A673 (cell line): ENCODE measurements around the gene ETNK1.

Experiments used
- CTCF ChIP-seq: fragments of 300-800, 200-600 bp; sonication (generic); conservative IDR thresholded peaks from 2 replicates; pipeline ENCODE4 v1.5.1; 2017; ENCODE audit warnings: low read depth, mild to moderate bottlenecking, antibody characterized with exemption, low read length, moderate library complexity, mixed read lengths
- EZH2 ChIP-seq: fragments of 200-600 bp; sonication (generic); IDR thresholded peaks from 2 replicates; pipeline ENCODE4 v1.6.1; 2017; ENCODE audit warnings: borderline replicate concordance, low read depth, mild to moderate bottlenecking, mixed read lengths, antibody characterized with exemption, low read length; ENCODE audit not compliant: poor library complexity, severe bottlenecking

- TF ChIP-seq CTCF = no peak
- TF ChIP-seq EZH2 = no peak
Observed at GRCh38 chr12:22656376-22656775, 31.4 kb downstream of the ETNK1 start.
